ENCODE data around the gene USP33. TPM values are rescaled to one million over a fixed set of nuclear protein-coding genes. Genes with fewer than 3 reads are reported as not detected.
A peak's percentile ranks its signal among the peaks of the same experiment; 100 is the strongest.

The USP33 gene
- total RNA-seq, 2 experiments from 2014 or later = 47.8 to 67.0 TPM

DNA sequence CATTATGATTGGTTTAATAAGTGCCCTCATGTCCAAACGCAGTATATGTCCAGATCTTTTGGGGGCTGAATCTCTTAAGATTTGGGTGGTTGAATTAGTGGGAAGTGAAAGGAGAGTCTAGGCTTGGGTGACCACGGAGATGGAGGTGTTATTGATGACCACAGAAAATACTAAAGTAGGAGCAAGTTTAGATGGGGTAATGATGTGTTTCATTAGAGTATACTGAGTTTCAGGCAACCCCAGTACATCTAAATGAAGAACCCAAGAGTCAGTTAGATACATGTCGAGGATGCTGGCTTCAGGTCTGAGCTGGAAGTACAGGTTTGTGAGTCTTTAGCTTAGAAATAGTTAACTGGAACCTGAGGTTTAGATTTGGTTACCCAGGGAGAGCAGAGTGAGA lies 70.7 kb downstream of the USP33 start:
- H4K20me1 ChIP-seq (ENCODE audit: insufficient read depth, low read length) = no peaks in the 10 kb centered on the region
- no peak overlapping the region for H3K27ac ChIP-seq (ENCODE audit: low read depth, low read length, poor library complexity, severe bottlenecking)
- POLR2A ChIA-PET = interaction anchor here (0.6 kb wide), 1 partner anchor 9 kb away, joined by 3 read pairs; no protein-coding TSS in a partner anchor
- no peaks in the 10 kb centered on the region for H3K9me3 ChIP-seq (ENCODE audit: low read length)
- H3K4me3 ChIP-seq (ENCODE audit: low read depth, low read length, poor library complexity, severe bottlenecking) = no peak overlapping the region
- H2AFZ ChIP-seq (ENCODE audit: low read length) = no peak overlapping the region
- TF ChIP-seq EZH2phosphoT487 (IDR thresholded peaks at IDR 0.05; ENCODE audit: borderline replicate concordance, low read depth, low read length) = no peak
- TF ChIP-seq, protein P1, sequence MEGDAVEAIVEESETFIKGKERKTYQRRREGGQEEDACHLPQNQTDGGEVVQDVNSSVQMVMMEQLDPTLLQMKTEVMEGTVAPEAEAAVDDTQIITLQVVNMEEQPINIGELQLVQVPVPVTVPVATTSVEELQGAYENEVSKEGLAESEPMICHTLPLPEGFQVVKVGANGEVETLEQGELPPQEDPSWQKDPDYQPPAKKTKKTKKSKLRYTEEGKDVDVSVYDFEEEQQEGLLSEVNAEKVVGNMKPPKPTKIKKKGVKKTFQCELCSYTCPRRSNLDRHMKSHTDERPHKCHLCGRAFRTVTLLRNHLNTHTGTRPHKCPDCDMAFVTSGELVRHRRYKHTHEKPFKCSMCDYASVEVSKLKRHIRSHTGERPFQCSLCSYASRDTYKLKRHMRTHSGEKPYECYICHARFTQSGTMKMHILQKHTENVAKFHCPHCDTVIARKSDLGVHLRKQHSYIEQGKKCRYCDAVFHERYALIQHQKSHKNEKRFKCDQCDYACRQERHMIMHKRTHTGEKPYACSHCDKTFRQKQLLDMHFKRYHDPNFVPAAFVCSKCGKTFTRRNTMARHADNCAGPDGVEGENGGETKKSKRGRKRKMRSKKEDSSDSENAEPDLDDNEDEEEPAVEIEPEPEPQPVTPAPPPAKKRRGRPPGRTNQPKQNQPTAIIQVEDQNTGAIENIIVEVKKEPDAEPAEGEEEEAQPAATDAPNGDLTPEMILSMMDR (conservative IDR thresholded peaks at IDR 0.05; ENCODE audit: low read length) = no peak
- peaks cover 4% of the 10 kb centered on the region; the same call in 1 of the 2 replicates for H3K36me3 ChIP-seq (ENCODE audit: insufficient read depth, low read length)
- no peak for DNase-seq (ENCODE audit: low spot score)
- H3K4me1 ChIP-seq (ENCODE audit: insufficient read depth, low read length, poor library complexity, severe bottlenecking) = peaks cover 12% of the 10 kb centered on the region
- intact Hi-C loops (cut with micrococcal nuclease; ENCODE audit: unreplicated experiment) = no loop called here
- CTCF ChIA-PET (ENCODE audit: unreplicated experiment) = no interaction called here
- peaks cover 6% of the 10 kb centered on the region; the same call in 1 of the 2 replicates for H3K79me2 ChIP-seq (ENCODE audit: insufficient read depth, low read depth, low read length)
- no TSS peak for BruUV-seq (replicated peaks)
- no peaks in the 10 kb centered on the region for H3K9me2 ChIP-seq (ENCODE audit: insufficient read depth, low read length)
- H3K4me2 ChIP-seq (ENCODE audit: low read length) = no peak overlapping the region

DNA sequence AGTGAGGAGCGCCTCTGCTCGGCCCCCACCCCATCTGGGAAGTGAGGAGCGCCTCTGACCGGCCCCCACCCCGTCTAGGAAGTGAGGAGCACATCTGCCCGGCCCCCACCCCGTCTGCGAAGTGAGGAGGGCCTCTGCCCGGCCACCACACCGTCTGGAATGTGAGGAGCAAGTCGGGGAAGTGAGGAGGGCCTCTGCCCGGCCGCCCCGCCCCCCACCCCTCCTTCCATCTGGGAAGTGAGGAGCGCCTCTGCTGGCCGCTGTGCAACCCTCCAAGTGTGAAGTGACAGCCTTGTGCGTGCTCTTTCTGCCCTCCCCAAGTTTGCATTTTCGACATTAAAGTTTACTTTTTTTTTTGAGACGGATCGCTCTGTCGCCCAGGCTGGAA lies 72.1 kb downstream of the USP33 start:
- Histone ChIP-seq H3K27ac (ENCODE audit: low read depth, low read length, poor library complexity, severe bottlenecking) (no peak overlapping the region), H2AFZ (ENCODE audit: low read length) (no peak overlapping the region), H4K20me1 (ENCODE audit: insufficient read depth, low read length) (no peaks in the 10 kb centered on the region), H3K36me3 (ENCODE audit: insufficient read depth, low read length) (peaks cover 3% of the 10 kb centered on the region; the same call in 1 of the 2 replicates), H3K9me3 (ENCODE audit: low read length) (no peaks in the 10 kb centered on the region), H3K9me2 (ENCODE audit: insufficient read depth, low read length) (no peaks in the 10 kb centered on the region), H3K79me2 (ENCODE audit: insufficient read depth, low read depth, low read length) (peaks cover 8% of the 10 kb centered on the region; the same call in 1 of the 2 replicates), H3K4me1 (ENCODE audit: insufficient read depth, low read length, poor library complexity, severe bottlenecking) (peaks cover 13% of the 10 kb centered on the region), H3K4me2 (ENCODE audit: low read length) (peak overlapping the region; percentile 29; the same call in 1 of the 2 replicates), H3K4me3 (ENCODE audit: low read depth, low read length, poor library complexity, severe bottlenecking) (peak overlapping the region; percentile 14)
- DNase-seq (ENCODE audit: low spot score) = peak; percentile 43
- TF ChIP-seq, protein P1 (conservative IDR thresholded peaks at IDR 0.05; ENCODE audit: low read length) = peak; percentile 61
- TF ChIP-seq EZH2phosphoT487 (IDR thresholded peaks at IDR 0.05; ENCODE audit: borderline replicate concordance, low read depth, low read length) = no peak
- intact Hi-C loops (cut with micrococcal nuclease; ENCODE audit: unreplicated experiment) = no loop called here
- ChIA-PET POLR2A (no interaction called here), CTCF (ENCODE audit: unreplicated experiment) (no interaction called here)
- no TSS peak for BruUV-seq (replicated peaks)

DNA sequence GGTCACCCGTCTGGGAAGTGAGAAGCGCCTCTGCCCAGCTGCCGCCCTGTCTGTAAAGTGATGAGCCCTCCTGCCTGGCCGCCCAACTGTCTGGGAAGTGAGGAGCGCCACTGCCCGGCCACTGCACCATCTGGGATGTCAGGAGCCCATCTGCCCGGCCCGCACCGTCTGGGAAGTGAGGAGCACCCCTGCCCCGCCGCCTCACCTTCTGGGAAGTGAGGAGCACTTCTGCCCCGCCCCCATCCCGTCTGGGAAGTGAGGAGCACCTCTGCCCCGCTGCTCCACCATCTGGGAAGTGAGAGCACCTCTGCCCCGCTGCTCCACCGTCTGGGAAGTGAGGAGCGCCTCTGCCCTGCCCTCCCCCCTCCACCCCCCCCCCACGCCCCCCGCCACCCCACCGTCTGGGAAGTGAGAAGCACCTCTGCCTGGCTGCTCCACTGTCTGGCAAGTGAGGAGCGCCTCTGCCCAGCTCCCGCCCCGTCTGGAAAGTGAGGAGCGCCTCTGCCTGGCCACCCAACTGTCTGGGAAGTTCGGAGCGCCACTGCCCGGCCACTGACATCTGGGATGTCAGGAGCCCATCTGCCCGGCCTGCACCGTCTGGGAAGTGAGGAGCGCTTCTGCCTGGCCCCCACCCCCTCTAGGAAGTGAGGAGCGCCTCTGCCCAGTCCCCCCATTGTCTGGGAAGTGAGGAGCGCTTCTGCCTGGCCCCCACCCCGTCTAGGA lies 72.7 kb downstream of the USP33 start:
- H3K4me3 ChIP-seq (ENCODE audit: low read depth, low read length, poor library complexity, severe bottlenecking) = peak overlapping the region; percentile 14
- H3K27ac ChIP-seq (ENCODE audit: low read depth, low read length, poor library complexity, severe bottlenecking) = no peak overlapping the region
- no peaks in the 10 kb centered on the region; the same call in 1 of the 2 replicates for H3K36me3 ChIP-seq (ENCODE audit: insufficient read depth, low read length)
- CTCF ChIA-PET (ENCODE audit: unreplicated experiment) = interaction anchor here (0.7 kb wide), 1 partner anchor 94 kb away, joined by 6 read pairs; no protein-coding TSS in a partner anchor
- POLR2A ChIA-PET = interaction anchor here (0.8 kb wide), 1 partner anchor 11 kb away, joined by 4 read pairs; no protein-coding TSS in a partner anchor
- TF ChIP-seq, protein P1 (conservative IDR thresholded peaks at IDR 0.05; ENCODE audit: low read length) = no peak
- TF ChIP-seq EZH2phosphoT487 (IDR thresholded peaks at IDR 0.05; ENCODE audit: borderline replicate concordance, low read depth, low read length) = no peak
- intact Hi-C loops (cut with micrococcal nuclease; ENCODE audit: unreplicated experiment) = no loop called here
- BruUV-seq (replicated peaks) = no TSS peak
- peak overlapping the region; percentile 29; the same call in 1 of the 2 replicates for H3K4me2 ChIP-seq (ENCODE audit: low read length)
- DNase-seq (ENCODE audit: low spot score) = no peak
- H3K9me3 ChIP-seq (ENCODE audit: low read length) = no peaks in the 10 kb centered on the region
- no peaks in the 10 kb centered on the region for H4K20me1 ChIP-seq (ENCODE audit: insufficient read depth, low read length)
- H2AFZ ChIP-seq (ENCODE audit: low read length) = no peak overlapping the region
- H3K4me1 ChIP-seq (ENCODE audit: insufficient read depth, low read length, poor library complexity, severe bottlenecking) = peaks cover 13% of the 10 kb centered on the region
- peaks cover 13% of the 10 kb centered on the region for H3K79me2 ChIP-seq (ENCODE audit: insufficient read depth, low read depth, low read length)
- H3K9me2 ChIP-seq (ENCODE audit: insufficient read depth, low read length) = no peaks in the 10 kb centered on the region

Data from OCI-LY7 (cell line).